ENCODE data around the gene GAS6.

GRCh38 chr13:113887700-113888201 is 23.9 kb upstream of the GAS6 start:
- TF ChIP-seq, protein P1, sequence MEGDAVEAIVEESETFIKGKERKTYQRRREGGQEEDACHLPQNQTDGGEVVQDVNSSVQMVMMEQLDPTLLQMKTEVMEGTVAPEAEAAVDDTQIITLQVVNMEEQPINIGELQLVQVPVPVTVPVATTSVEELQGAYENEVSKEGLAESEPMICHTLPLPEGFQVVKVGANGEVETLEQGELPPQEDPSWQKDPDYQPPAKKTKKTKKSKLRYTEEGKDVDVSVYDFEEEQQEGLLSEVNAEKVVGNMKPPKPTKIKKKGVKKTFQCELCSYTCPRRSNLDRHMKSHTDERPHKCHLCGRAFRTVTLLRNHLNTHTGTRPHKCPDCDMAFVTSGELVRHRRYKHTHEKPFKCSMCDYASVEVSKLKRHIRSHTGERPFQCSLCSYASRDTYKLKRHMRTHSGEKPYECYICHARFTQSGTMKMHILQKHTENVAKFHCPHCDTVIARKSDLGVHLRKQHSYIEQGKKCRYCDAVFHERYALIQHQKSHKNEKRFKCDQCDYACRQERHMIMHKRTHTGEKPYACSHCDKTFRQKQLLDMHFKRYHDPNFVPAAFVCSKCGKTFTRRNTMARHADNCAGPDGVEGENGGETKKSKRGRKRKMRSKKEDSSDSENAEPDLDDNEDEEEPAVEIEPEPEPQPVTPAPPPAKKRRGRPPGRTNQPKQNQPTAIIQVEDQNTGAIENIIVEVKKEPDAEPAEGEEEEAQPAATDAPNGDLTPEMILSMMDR (IDR thresholded peaks at IDR 0.05) = no peak
- no peak for TF ChIP-seq POLR2A (IDR thresholded peaks at IDR 0.05)
